Neuronal stem cell (in vitro differentiated cells): ENCODE data around the gene FOXN3.

Experiments
- DNase-seq: peaks from one replicate; pipeline ENCODE4 v3.0.0-alpha.2; 2013; ENCODE audit warnings: low spot score
- H2AFZ ChIP-seq: one replicate; pipeline ENCODE4 v1.6.1; 2013; ENCODE audit warnings: mild to moderate bottlenecking, low read length, inconsistent platforms
- H2AK5ac ChIP-seq: 2 replicates; pipeline ENCODE4 v1.6.1; 2013; ENCODE audit warnings: low read depth, mild to moderate bottlenecking, inconsistent platforms, low read length, moderate library complexity, mixed read lengths
- H2BK120ac ChIP-seq: 2 replicates; pipeline ENCODE4 v1.6.1; 2013; ENCODE audit warnings: low read depth, mild to moderate bottlenecking, inconsistent platforms, low read length, moderate library complexity, mixed read lengths
- H2BK12ac ChIP-seq: one replicate; pipeline ENCODE4 v1.6.1; 2013; ENCODE audit warnings: low read length, inconsistent platforms
- H2BK15ac ChIP-seq: 2 replicates; pipeline ENCODE4 v1.6.1; 2013; ENCODE audit warnings: mild to moderate bottlenecking, low read length, inconsistent platforms, mixed read lengths
- H2BK5ac ChIP-seq: one replicate; pipeline ENCODE4 v1.6.1; 2013; ENCODE audit warnings: inconsistent platforms, mild to moderate bottlenecking, low read length, moderate library complexity
- H3K14ac ChIP-seq: one replicate; pipeline ENCODE4 v1.6.1; 2013; ENCODE audit warnings: low read length, inconsistent platforms
- H3K18ac ChIP-seq: 2 replicates; pipeline ENCODE4 v1.6.1; 2013; ENCODE audit warnings: low read length, inconsistent platforms
- H3K23ac ChIP-seq: 2 replicates; pipeline ENCODE4 v1.6.1; 2013; ENCODE audit warnings: low read depth, mild to moderate bottlenecking, mixed read lengths, low read length, inconsistent platforms; ENCODE audit not compliant: poor library complexity
- H3K27ac ChIP-seq: replicated peaks from 3 replicates; pipeline ENCODE4 v1.5.1; 2013; ENCODE audit warnings: low read length, inconsistent platforms
- H3K27me3 ChIP-seq, 3 experiments: 2 replicates each; pipeline ENCODE4 v1.6.1; 2013; ENCODE audit warnings: low read length in 3 of 3, mild to moderate bottlenecking in 2 of 3, inconsistent platforms in 1 of 3, low read depth in 1 of 3, mixed read lengths in 1 of 3, moderate library complexity in 1 of 3; ENCODE audit not compliant: control insufficient read depth in 3 of 3, insufficient read depth in 3 of 3
- H3K36me3 ChIP-seq, 2 donors: replicated peaks in 1 of 2; 2 replicates each; pipeline ENCODE4 v1.6.1; 2013; ENCODE audit warnings: low read length in 2 of 2; ENCODE audit not compliant: control insufficient read depth in 2 of 2, insufficient read depth in 2 of 2
- H3K4ac ChIP-seq: 2 replicates; pipeline ENCODE4 v1.6.1; 2013; ENCODE audit warnings: inconsistent platforms, mild to moderate bottlenecking, low read length, moderate library complexity
- H3K4me1 ChIP-seq, 2 donors: 1 replicate in 1 of 2; 2 replicates in 1 of 2; pipeline ENCODE4 v1.6.1; 2013; ENCODE audit warnings: low read length in 2 of 2, low read depth in 1 of 2; ENCODE audit not compliant: control insufficient read depth in 2 of 2, insufficient read depth in 1 of 2
- H3K4me2 ChIP-seq: one replicate; pipeline ENCODE4 v1.6.1; 2013; ENCODE audit warnings: mild to moderate bottlenecking, low read length, inconsistent platforms; ENCODE audit not compliant: insufficient read depth, poor library complexity, severe bottlenecking
- H3K4me3 ChIP-seq, 2 donors: 2 replicates each; pipeline ENCODE4 v1.5.1; 2013; ENCODE audit warnings: low read length in 2 of 2, mild to moderate bottlenecking in 2 of 2, inconsistent platforms in 1 of 2, moderate library complexity in 1 of 2
- H3K79me1 ChIP-seq: one replicate; pipeline ENCODE4 v1.6.1; 2013; ENCODE audit warnings: low read depth, mild to moderate bottlenecking, inconsistent platforms, low read length, moderate library complexity
- H3K9ac ChIP-seq: one replicate; pipeline ENCODE4 v1.6.1; 2013; ENCODE audit warnings: mild to moderate bottlenecking, low read depth, low read length, inconsistent platforms; ENCODE audit not compliant: poor library complexity
- H3K9me3 ChIP-seq, 2 donors: replicated peaks in 1 of 2; 2 replicates each; pipeline versions ENCODE3 to v1.6.1; 2013; ENCODE audit warnings: low read length in 2 of 2, mild to moderate bottlenecking in 2 of 2, inconsistent platforms in 1 of 2, low read depth in 1 of 2, mixed read lengths in 1 of 2, moderate library complexity in 1 of 2; ENCODE audit not compliant: control insufficient read depth in 2 of 2, insufficient read depth in 1 of 2
- H4K8ac ChIP-seq: one replicate; pipeline ENCODE4 v1.6.1; 2013; ENCODE audit warnings: low read depth, mild to moderate bottlenecking, inconsistent platforms, low read length, moderate library complexity
- H4K91ac ChIP-seq: one replicate; pipeline ENCODE4 v1.6.1; 2013; ENCODE audit warnings: low read length, low read depth, mild to moderate bottlenecking, inconsistent platforms; ENCODE audit not compliant: poor library complexity
- WGBS, 2 donors: extraction: QIAGEN DNeasy Blood & Tissue Kit; methylation state at CpG; one replicate each; pipeline ENCODE4 v1.1.7; 2013; ENCODE audit warnings: missing lambda C conversion rate in 2 of 2, mixed read lengths in 1 of 2; ENCODE audit not compliant: insufficient read length in 2 of 2, insufficient replicate concordance in 1 of 2; ENCODE audit errors: extremely low coverage in 2 of 2; 5-methylcytosine and 5-hydroxymethylcytosine counted together

Gene FOXN3

GRCh38 chr14:89400529-89400928 is 16.5 kb downstream of the FOXN3 start:
- Histone ChIP-seq H3K4me1 (peaks cover 0 to 16% of the 10 kb centered on the region in 2 donors), H2BK12ac (no peak overlapping the region), H3K36me3 (peaks cover 0 to 15% of the 10 kb centered on the region in 2 donors), H2BK5ac (no peak overlapping the region), H3K18ac (no peak overlapping the region), H4K91ac (no peak overlapping the region), H3K14ac (no peak overlapping the region), H4K8ac (no peak overlapping the region), H2AK5ac (no peak overlapping the region), H3K27ac (no peak overlapping the region), H2AFZ (no peak overlapping the region), H2BK120ac (no peak overlapping the region), H3K4ac (no peak overlapping the region), H3K27me3 (no peaks in the 10 kb centered on the region), H3K4me2 (no peak overlapping the region), H3K9me3 (no peaks in the 10 kb centered on the region), H3K79me1 (peaks cover 8% of the 10 kb centered on the region), H3K23ac (no peak overlapping the region), H3K4me3 (no peak overlapping the region), H3K9ac (no peak overlapping the region), H2BK15ac (no peak overlapping the region)
- DNase-seq, result no peak
- no CpG with 5 or more reads among the region's 2 CpGs for WGBS, 2 donors

GRCh38 chr14:89399594-89400068 is 17.4 kb downstream of the FOXN3 start:
- H3K4me1 ChIP-seq, result peaks cover 2 to 24% of the 10 kb centered on the region in 2 donors
- no peak overlapping the region for H4K91ac ChIP-seq
- H2BK15ac ChIP-seq, result no peak overlapping the region
- no peak overlapping the region for H2BK5ac ChIP-seq
- no peak overlapping the region for H3K14ac ChIP-seq
- no CpG with 5 or more reads among the region's 10 CpGs for WGBS, 2 donors
- H3K4me2 ChIP-seq, result no peak overlapping the region
- DNase-seq, result peak; percentile 17
- H2AFZ ChIP-seq, result peak overlapping the region; percentile 1
- H2BK120ac ChIP-seq, result no peak overlapping the region
- no peak overlapping the region for H3K18ac ChIP-seq
- H3K4ac ChIP-seq, result no peak overlapping the region
- no peak overlapping the region for H3K23ac ChIP-seq
- H3K79me1 ChIP-seq, result peaks cover 8% of the 10 kb centered on the region
- no peaks in the 10 kb centered on the region for H3K9me3 ChIP-seq
- H3K27ac ChIP-seq, result no peak overlapping the region
- peaks cover 0 to 11% of the 10 kb centered on the region in 2 donors for H3K36me3 ChIP-seq
- H3K27me3 ChIP-seq, result no peaks in the 10 kb centered on the region
- no peak overlapping the region for H3K4me3 ChIP-seq
- H3K9ac ChIP-seq, result no peak overlapping the region
- H2AK5ac ChIP-seq, result no peak overlapping the region
- H2BK12ac ChIP-seq, result no peak overlapping the region
- no peak overlapping the region for H4K8ac ChIP-seq

- no peak overlapping the region for H3K27ac ChIP-seq
- H3K14ac ChIP-seq, result no peak overlapping the region
- no CpG with 5 or more reads among the region's 7 CpGs for WGBS, 2 donors
- H3K23ac ChIP-seq, result no peak overlapping the region
- no peaks in the 10 kb centered on the region for H3K9me3 ChIP-seq
- no peak overlapping the region for H3K4ac ChIP-seq
- H3K79me1 ChIP-seq, result peaks cover 8% of the 10 kb centered on the region
- peaks cover 0 to 7% of the 10 kb centered on the region in 2 donors for H3K36me3 ChIP-seq
- H2BK120ac ChIP-seq, result no peak overlapping the region
- peaks cover 2 to 25% of the 10 kb centered on the region in 2 donors for H3K4me1 ChIP-seq
- H4K8ac ChIP-seq, result no peak overlapping the region
- no peak overlapping the region for H4K91ac ChIP-seq
- no peak overlapping the region for H3K4me2 ChIP-seq
- no peak overlapping the region for H2AK5ac ChIP-seq
- peak overlapping the region; percentile 1 for H2AFZ ChIP-seq
- peak overlapping the region; percentile 4 for H3K18ac ChIP-seq
- DNase-seq, result no peak
- no peaks in the 10 kb centered on the region for H3K27me3 ChIP-seq
- no peak overlapping the region for H2BK5ac ChIP-seq
- H2BK12ac ChIP-seq, result no peak overlapping the region
- H2BK15ac ChIP-seq, result no peak overlapping the region
- H3K9ac ChIP-seq, result no peak overlapping the region
- H3K4me3 ChIP-seq, result no peak overlapping the region
Measured at GRCh38 chr14:89399157-89399556, 17.9 kb downstream of the FOXN3 start.

- no peak for DNase-seq
- Histone ChIP-seq H3K23ac (no peak overlapping the region), H2AK5ac (no peak overlapping the region), H3K27ac (no peak overlapping the region), H2BK12ac (no peak overlapping the region), H3K36me3 (peaks cover 0 to 3% of the 10 kb centered on the region in 2 donors), H3K4me3 (no peak overlapping the region), H2BK15ac (no peak overlapping the region), H2BK5ac (no peak overlapping the region), H4K8ac (no peak overlapping the region), H2AFZ (no peak overlapping the region), H3K79me1 (peaks cover 8% of the 10 kb centered on the region), H3K9me3 (no peaks in the 10 kb centered on the region), H3K4me1 (peaks cover 2 to 25% of the 10 kb centered on the region in 2 donors), H2BK120ac (no peak overlapping the region), H3K27me3 (no peaks in the 10 kb centered on the region), H4K91ac (no peak overlapping the region), H3K14ac (no peak overlapping the region), H3K9ac (no peak overlapping the region), H3K4ac (no peak overlapping the region), H3K4me2 (no peak overlapping the region), H3K18ac (no peak overlapping the region)
- no CpG with 5 or more reads among the region's 3 CpGs for WGBS, 2 donors
Measured at GRCh38 chr14:89397569-89398230, 19.3 kb downstream of the FOXN3 start.
